ENCODE measurements around the gene TMEM242.
A peak's percentile ranks its signal among the peaks of the same experiment; 100 is the strongest.
"Not testable (repeated sequence)": the region's sequence is repeated elsewhere in the genome, so short reads cannot be mapped to it uniquely, and the experiment has no call there.

TMEM242 gene

GRCh38 chr6:157323255-157323965 is at the start of gene TMEM242:
TMEM242 (minus strand) TSS chr6:157323519; CDS start chr6:157323499, 20 bp downstream.
- no peak for TF ChIP-seq JUND (IDR thresholded peaks at IDR 0.05; ENCODE audit: low read depth)
- peak; percentile 35 to 92 for DNase-seq (ENCODE audit: low read depth in 1 of 2, low spot score in 1 of 2)
- in situ Hi-C loops (cut with HindIII; ENCODE audit: low pct_unique_long_range_greater_than_20kb, low sequenced_read_pairs), result no loop called here

- in situ Hi-C loops (cut with HindIII; ENCODE audit: low pct_unique_long_range_greater_than_20kb, low sequenced_read_pairs), result no loop called here
- TF ChIP-seq JUND (IDR thresholded peaks at IDR 0.05; ENCODE audit: low read depth), result no peak
Observed at GRCh38 chr6:157372501-157373280, 49.4 kb upstream of the TMEM242 start.

GRCh38 chr6:157370755-157371154 is 47.4 kb upstream of the TMEM242 start:
- no peak for TF ChIP-seq JUND (IDR thresholded peaks at IDR 0.05; ENCODE audit: low read depth)
- in situ Hi-C loops (cut with HindIII; ENCODE audit: low pct_unique_long_range_greater_than_20kb, low sequenced_read_pairs), result no loop called here
- DNase-seq (ENCODE audit: low read depth in 1 of 2, low spot score in 1 of 2), result no peak

More at GRCh38 chr6:157372501-157373280, 49.4 kb upstream of the TMEM242 start:
- DNase-seq (ENCODE audit: low read depth in 1 of 2, low spot score in 1 of 2), result no peak

GRCh38 chr6:157368359-157369049 is 45.2 kb upstream of the TMEM242 start:
- no peak for TF ChIP-seq JUND (IDR thresholded peaks at IDR 0.05; ENCODE audit: low read depth)
- in situ Hi-C loops (cut with HindIII; ENCODE audit: low pct_unique_long_range_greater_than_20kb, low sequenced_read_pairs), result no loop called here
- no peak for DNase-seq (ENCODE audit: low read depth in 1 of 2, low spot score in 1 of 2)

DNA sequence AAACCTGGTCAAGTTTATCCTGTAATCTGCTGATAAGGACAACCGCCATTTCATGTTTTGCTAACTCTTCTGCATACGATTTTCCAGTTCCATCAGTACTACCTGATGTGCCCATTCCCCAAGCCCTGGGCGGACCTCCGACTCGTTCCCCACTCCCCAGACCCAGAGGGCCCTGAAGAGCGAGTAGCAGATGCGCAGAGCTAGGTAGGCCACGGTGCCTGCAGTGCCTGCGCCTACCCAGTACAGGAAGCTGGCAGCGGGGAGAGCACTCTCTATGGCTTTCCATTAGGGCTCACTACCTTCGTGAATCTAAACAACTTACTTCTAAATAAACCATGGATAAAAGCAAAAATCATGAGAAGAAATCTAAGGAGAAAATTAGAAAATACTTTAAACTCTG is 43.3 kb upstream of the TMEM242 start:
- no peak for TF ChIP-seq JUND (IDR thresholded peaks at IDR 0.05; ENCODE audit: low read depth)
- no peak for DNase-seq (ENCODE audit: low read depth in 1 of 2, low spot score in 1 of 2)
- in situ Hi-C loops (cut with HindIII; ENCODE audit: low pct_unique_long_range_greater_than_20kb, low sequenced_read_pairs), result no loop called here

GRCh38 chr6:157364705-157365104 is 41.4 kb upstream of the TMEM242 start:
- in situ Hi-C loops (cut with HindIII; ENCODE audit: low pct_unique_long_range_greater_than_20kb, low sequenced_read_pairs), result no loop called here
- DNase-seq (ENCODE audit: low read depth in 1 of 2, low spot score in 1 of 2), result no peak
- no peak for TF ChIP-seq JUND (IDR thresholded peaks at IDR 0.05; ENCODE audit: low read depth)

- no peak for TF ChIP-seq JUND (IDR thresholded peaks at IDR 0.05; ENCODE audit: low read depth)
- in situ Hi-C loops (cut with HindIII; ENCODE audit: low pct_unique_long_range_greater_than_20kb, low sequenced_read_pairs), result no loop called here
- no peak for DNase-seq (ENCODE audit: low read depth in 1 of 2, low spot score in 1 of 2)
Observed at GRCh38 chr6:157361886-157362285, 38.6 kb upstream of the TMEM242 start.

DNA sequence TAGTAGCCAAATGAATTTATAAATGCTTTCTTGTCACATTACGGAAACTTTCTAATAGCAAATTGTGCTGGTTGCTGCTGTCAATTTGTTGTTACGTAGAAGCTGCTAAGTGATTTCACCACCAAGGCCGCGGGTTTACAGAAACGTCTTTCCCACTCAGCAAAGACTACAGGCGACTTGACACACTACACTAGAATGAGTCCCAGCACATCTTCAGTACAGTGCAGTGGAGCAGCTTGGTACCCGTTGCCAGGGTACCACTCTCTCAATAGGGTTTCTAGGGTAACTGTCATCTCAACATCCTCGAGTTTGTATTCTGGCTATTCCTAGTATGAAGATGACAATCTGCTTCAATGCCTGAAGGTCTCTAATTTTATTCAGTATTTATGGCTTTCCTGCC is 35.0 kb upstream of the TMEM242 start:
- no peak for TF ChIP-seq JUND (IDR thresholded peaks at IDR 0.05; ENCODE audit: low read depth)
- in situ Hi-C loops (cut with HindIII; ENCODE audit: low pct_unique_long_range_greater_than_20kb, low sequenced_read_pairs), result no loop called here
- no peak for DNase-seq (ENCODE audit: low read depth in 1 of 2, low spot score in 1 of 2)

GRCh38 chr6:157346373-157346772 is 23.1 kb upstream of the TMEM242 start:
- TF ChIP-seq JUND (IDR thresholded peaks at IDR 0.05; ENCODE audit: low read depth), result no peak
- in situ Hi-C loops (cut with HindIII; ENCODE audit: low pct_unique_long_range_greater_than_20kb, low sequenced_read_pairs), result no loop called here
- no peak for DNase-seq (ENCODE audit: low read depth in 1 of 2, low spot score in 1 of 2)

GRCh38 chr6:157343732-157344131 is 20.4 kb upstream of the TMEM242 start:
- TF ChIP-seq JUND (IDR thresholded peaks at IDR 0.05; ENCODE audit: low read depth), result no peak
- peak in 1 of 2 experiments; percentile 73 for DNase-seq (ENCODE audit: low read depth in 1 of 2, low spot score in 1 of 2)
- in situ Hi-C loops (cut with HindIII; ENCODE audit: low pct_unique_long_range_greater_than_20kb, low sequenced_read_pairs), result no loop called here

DNA sequence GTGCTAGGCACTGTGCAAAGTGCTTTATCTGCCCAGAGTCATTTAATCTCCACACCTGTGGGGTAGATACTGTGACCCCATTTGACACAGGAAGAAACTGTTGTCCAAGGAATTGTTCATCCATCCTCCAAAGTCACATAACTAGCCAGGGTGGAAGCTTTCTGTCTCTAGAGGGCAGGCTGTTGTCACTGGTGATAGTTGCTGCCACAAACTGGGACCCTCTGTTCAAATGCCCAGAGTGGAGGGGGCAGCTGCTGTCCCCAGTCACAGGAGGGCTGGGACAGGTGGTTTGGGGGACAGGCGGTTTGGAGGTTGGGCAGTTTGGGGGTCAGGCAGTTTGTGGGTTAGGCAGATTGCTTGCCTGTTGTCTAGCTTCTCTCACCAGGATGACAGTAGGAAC is 16.1 kb upstream of the TMEM242 start:
- no peak for DNase-seq (ENCODE audit: low read depth in 1 of 2, low spot score in 1 of 2)
- in situ Hi-C loops (cut with HindIII; ENCODE audit: low pct_unique_long_range_greater_than_20kb, low sequenced_read_pairs), result no loop called here
- no peak for TF ChIP-seq JUND (IDR thresholded peaks at IDR 0.05; ENCODE audit: low read depth)

DNA sequence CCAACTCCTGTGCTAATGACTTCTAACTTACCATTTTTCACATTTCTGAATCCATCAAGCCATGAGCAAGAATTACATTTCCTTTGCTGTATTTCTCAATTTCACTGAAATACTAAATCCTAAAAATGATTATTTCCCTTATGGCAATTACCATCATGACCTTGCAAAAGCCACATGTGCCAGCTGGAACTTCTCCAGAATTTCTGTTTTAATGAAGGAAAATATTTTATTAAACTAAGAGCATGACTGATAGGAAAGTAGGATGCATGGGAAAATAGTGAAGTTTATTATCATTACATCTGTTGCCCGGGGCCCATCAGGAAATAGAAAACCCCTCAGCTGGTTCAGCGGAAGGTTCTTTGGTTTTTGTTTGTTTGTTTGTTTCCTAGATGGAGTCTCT is 14.4 kb upstream of the TMEM242 start:
- DNase-seq (ENCODE audit: low read depth in 1 of 2, low spot score in 1 of 2), result no peak
- TF ChIP-seq JUND (IDR thresholded peaks at IDR 0.05; ENCODE audit: low read depth), result no peak
- in situ Hi-C loops (cut with HindIII; ENCODE audit: low pct_unique_long_range_greater_than_20kb, low sequenced_read_pairs), result no loop called here

DNA sequence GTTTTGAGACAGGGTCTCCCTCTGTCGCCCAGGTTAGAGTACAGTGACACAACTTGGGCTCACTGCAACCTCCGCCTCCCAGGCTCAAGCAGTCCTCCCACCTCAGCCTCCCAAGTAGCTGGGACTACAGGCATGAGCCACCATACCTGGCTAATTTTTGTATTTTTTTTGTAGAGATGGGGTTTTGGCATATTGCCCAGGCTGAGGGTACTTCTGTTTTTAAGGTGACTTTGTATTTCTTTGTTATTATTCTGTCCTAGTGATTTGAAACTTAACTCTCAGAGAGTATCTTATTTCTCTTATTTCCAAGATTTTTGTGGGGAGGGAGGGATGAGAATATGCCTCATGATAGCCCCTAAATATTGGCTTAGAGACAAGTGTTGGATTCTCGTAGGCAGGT is 14.0 kb upstream of the TMEM242 start:
- DNase-seq (ENCODE audit: low read depth in 1 of 2, low spot score in 1 of 2); in situ Hi-C loops (cut with HindIII; ENCODE audit: low pct_unique_long_range_greater_than_20kb, low sequenced_read_pairs): not testable (repeated sequence)

All from T47D (cell line).